Dendritic cell treated with granulocyte-macrophage colony-stimulating factor and Interleukin-4, amounts not matched to agents 40 ng/mL and 50 ng/mL, for 4 days (primary cell): ENCODE results near the gene TUBB2A.

Source experiments
- H3K27ac Mint-ChIP-seq: one replicate; pipeline ENCODE4 v1.8.0; 2022; ENCODE audit warnings: mild to moderate bottlenecking, mixed read lengths
- H3K27me3 Mint-ChIP-seq: one replicate; pipeline ENCODE4 v1.8.0; 2022; ENCODE audit warnings: mild to moderate bottlenecking, mixed read lengths
- H3K36me3 Mint-ChIP-seq: one replicate; pipeline ENCODE4 v1.8.0; 2022; ENCODE audit warnings: low read depth, mixed read lengths
- H3K4me1 Mint-ChIP-seq: one replicate; pipeline ENCODE4 v1.8.0; 2022; ENCODE audit warnings: low read depth, mixed read lengths
- H3K4me3 Mint-ChIP-seq: one replicate; pipeline ENCODE4 v1.8.0; 2022; ENCODE audit warnings: mild to moderate bottlenecking, moderate library complexity, mixed read lengths
- H3K9me3 Mint-ChIP-seq: one replicate; pipeline ENCODE4 v1.8.0; 2022; ENCODE audit warnings: mixed read lengths
- intact Hi-C: fragments of 100-400 bp; cut with micrococcal nuclease; formaldehyde crosslinking; loops from one replicate; pipeline ENCODE4 v1.15.0; 2022

The TUBB2A gene

DNA sequence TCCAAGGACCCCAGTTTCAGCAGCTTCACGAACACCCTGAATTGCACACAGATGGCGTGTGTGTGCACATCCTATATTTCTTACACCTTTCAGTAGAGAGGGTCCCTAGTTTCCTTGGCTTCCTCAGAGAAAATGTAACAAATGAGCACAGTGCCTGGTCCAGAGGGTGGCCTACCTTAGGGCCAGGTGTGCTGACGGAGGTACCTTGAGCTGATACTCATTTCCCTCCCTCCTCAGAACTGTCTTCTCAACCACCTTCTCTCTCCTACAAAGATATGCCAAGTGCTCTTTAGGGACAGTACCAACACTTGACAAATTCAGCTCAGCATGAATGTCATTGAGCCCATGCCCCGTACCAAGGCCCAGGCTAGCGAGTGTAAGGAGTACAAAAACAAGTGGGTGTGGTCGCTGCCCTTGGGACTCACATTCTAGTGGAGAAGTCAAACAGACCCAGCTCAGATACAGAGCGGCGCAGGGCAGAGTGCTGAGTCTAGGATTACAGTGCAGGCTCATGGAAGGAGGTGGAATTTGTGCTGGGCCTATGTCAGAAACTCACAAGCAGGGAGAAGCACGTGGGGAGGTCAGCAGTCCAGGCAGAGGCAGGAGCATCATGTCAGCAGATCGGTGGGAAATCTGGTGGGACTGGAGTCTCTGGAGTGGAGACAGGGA lies 48.5 kb downstream of the TUBB2A start:
- no peak overlapping the region for H3K27ac Mint-ChIP-seq
- no peak overlapping the region for H3K4me3 Mint-ChIP-seq
- intact Hi-C loops, result no loop called here
- H3K36me3 Mint-ChIP-seq, result peaks cover 100% of the 10 kb centered on the region
- peaks cover 6% of the 10 kb centered on the region for H3K4me1 Mint-ChIP-seq
- no peaks in the 10 kb centered on the region for H3K27me3 Mint-ChIP-seq
- H3K9me3 Mint-ChIP-seq, result no peaks in the 10 kb centered on the region
